Upper lobe of left lung (tissue), 6 donors: ENCODE results near the gene GDF2. TPM values are rescaled to one million over a fixed set of nuclear protein-coding genes. Genes with fewer than 3 reads are reported as not detected.

Source experiments
- ATAC-seq, 2 donors: fragments of 200-7000 bp; cut with Tn5 transposase; one replicate each; pipeline ENCODE4 v1.9.1; 2022; ENCODE audit warnings: mild to moderate bottlenecking in 2 of 2, moderate library complexity in 2 of 2; ENCODE audit not compliant: low FRiP score in 2 of 2
- DNase-seq, 2 donors: peaks; one replicate each; pipeline ENCODE4 v3.0.0-alpha.2; 2019 to 2020
- H3K27ac ChIP-seq, 4 donors: fragments of 200-600 bp; sonication (generic); one replicate each; pipeline ENCODE4 v1.5.1; 2016 to 2019
- H3K27me3 ChIP-seq, 4 donors: fragments of 200-600 bp; sonication (generic); one replicate each; pipeline ENCODE4 v1.5.1; 2017 to 2019
- H3K36me3 ChIP-seq, 4 donors: fragments of 200-600 bp; sonication (generic); one replicate each; pipeline ENCODE4 v1.5.1; 2016 to 2019
- H3K4me1 ChIP-seq, 4 donors: fragments of 200-600 bp; sonication (generic); one replicate each; pipeline ENCODE4 v1.5.1; 2018 to 2019
- H3K4me3 ChIP-seq, 4 donors: fragments of 200-600 bp; sonication (generic); one replicate each; pipeline ENCODE4 v1.5.1; 2017 to 2019; ENCODE audit warnings: mild to moderate bottlenecking in 2 of 4, moderate library complexity in 1 of 4
- H3K9me3 ChIP-seq, 4 donors: fragments of 200-600 bp; sonication (generic); one replicate each; pipeline ENCODE4 v1.5.1; 2018 to 2019
- EP300 ChIP-seq, 4 donors: sonication (generic); formaldehyde crosslinking; IDR thresholded peaks; one replicate each; pipeline ENCODE4 v1.5.1; 2017; ENCODE audit warnings: antibody characterized with exemption in 4 of 4, control low read depth in 2 of 4
- POLR2A ChIP-seq, 4 donors: fragments of 450-650 bp; IDR thresholded peaks; one replicate each; pipeline ENCODE4 v1.5.1; 2016 to 2017; ENCODE audit warnings: antibody characterized with exemption in 4 of 4, mild to moderate bottlenecking in 2 of 4
- POLR2AphosphoS5 ChIP-seq, 2 donors: sonication (generic); formaldehyde crosslinking; IDR thresholded peaks; one replicate each; pipeline ENCODE4 v1.5.1; 2017; ENCODE audit warnings: antibody characterized with exemption in 2 of 2
- WGBS, 2 donors: methylation state at CpG; one replicate each; pipeline ENCODE4 v1.1.5; 2017 to 2018; 5-methylcytosine and 5-hydroxymethylcytosine counted together
- total RNA-seq, 6 donors: library from RNA; depleted of rRNA in 4 of 6; stranded (reverse); fragments of >200 nt in 4 of 6; gene quantifications; one replicate each; pipeline versions ENCODE4 v1.1.0 to v1.2.1, GENCODE V29; 2016 to 2021
- TF ChIP-seq, protein P1 (sequence below), 6 experiments: fragments of 450-650 bp in 4 of 6; fragments of 200-600 bp in 2 of 6; sonication (generic) in 2 of 6; IDR thresholded peaks; one replicate each; pipeline ENCODE4 v1.5.1; 2016 to 2019; ENCODE audit warnings: antibody characterized with exemption in 6 of 6
- donor health status: DM: no; HTN: no; CAD: no; lungs with moderate emphysema.
- donor health status: DM: no; HTN: yes; CAD: no; lungs with severe emphysema.

The GDF2 gene
- total RNA-seq, 6 donors from 2014 or later: not detected

GRCh38 chr10:47298715-47299114 lies 23.5 kb upstream of the GDF2 start:
- no peaks in the 10 kb centered on the region for H3K36me3 ChIP-seq
- peaks cover 0 to 14% (median 5%) of the 10 kb centered on the region in 4 donors for H3K27me3 ChIP-seq
- no peak overlapping the region for H3K27ac ChIP-seq
- TF ChIP-seq, protein P1, sequence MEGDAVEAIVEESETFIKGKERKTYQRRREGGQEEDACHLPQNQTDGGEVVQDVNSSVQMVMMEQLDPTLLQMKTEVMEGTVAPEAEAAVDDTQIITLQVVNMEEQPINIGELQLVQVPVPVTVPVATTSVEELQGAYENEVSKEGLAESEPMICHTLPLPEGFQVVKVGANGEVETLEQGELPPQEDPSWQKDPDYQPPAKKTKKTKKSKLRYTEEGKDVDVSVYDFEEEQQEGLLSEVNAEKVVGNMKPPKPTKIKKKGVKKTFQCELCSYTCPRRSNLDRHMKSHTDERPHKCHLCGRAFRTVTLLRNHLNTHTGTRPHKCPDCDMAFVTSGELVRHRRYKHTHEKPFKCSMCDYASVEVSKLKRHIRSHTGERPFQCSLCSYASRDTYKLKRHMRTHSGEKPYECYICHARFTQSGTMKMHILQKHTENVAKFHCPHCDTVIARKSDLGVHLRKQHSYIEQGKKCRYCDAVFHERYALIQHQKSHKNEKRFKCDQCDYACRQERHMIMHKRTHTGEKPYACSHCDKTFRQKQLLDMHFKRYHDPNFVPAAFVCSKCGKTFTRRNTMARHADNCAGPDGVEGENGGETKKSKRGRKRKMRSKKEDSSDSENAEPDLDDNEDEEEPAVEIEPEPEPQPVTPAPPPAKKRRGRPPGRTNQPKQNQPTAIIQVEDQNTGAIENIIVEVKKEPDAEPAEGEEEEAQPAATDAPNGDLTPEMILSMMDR (IDR thresholded peaks at IDR 0.05): no peak
- TF ChIP-seq POLR2A (IDR thresholded peaks at IDR 0.05): no peak
- no peak for TF ChIP-seq EP300 (IDR thresholded peaks at IDR 0.05)
- no peak for TF ChIP-seq POLR2AphosphoS5 (IDR thresholded peaks at IDR 0.05)
- no peak overlapping the region for H3K4me3 ChIP-seq
- no peak for DNase-seq
- ATAC-seq: no peak
- WGBS, 2 donors: 78 to 91% methylated on average over 1 of the region's 1 CpG
- H3K4me1 ChIP-seq: peaks cover 0 to 12% (median 6%) of the 10 kb centered on the region in 4 donors
- no peaks in the 10 kb centered on the region for H3K9me3 ChIP-seq

GRCh38 chr10:47299611-47300428 lies 22.4 kb upstream of the GDF2 start, which contains the start of gene GDF10:
GDF10 (plus strand) TSS chr10:47300197; CDS start chr10:47300652, 455 bp downstream.
- ATAC-seq (peak in 1 of 2 donors; percentile 43), DNase-seq (peak in 1 of 2 donors; percentile 80)
- Histone ChIP-seq H3K36me3 (no peaks in the 10 kb centered on the region), H3K27me3 (peaks cover 0 to 14% (median 5%) of the 10 kb centered on the region in 4 donors), H3K4me3 (peak within 1 kb of the TSS; percentile 14 to 53 (median 42)), H3K9me3 (no peaks in the 10 kb centered on the region), H3K4me1 (peaks cover 0 to 12% (median 6%) of the 10 kb centered on the region in 4 donors), H3K27ac (peak within 1 kb of the TSS in 3 of 4 donors; percentile 26 to 50 (median 32))
- 8 to 51% methylated on average over 7 to 53 of the region's 64 CpGs for WGBS, 2 donors
- TF ChIP-seq POLR2A (IDR thresholded peaks at IDR 0.05) (no peak), EP300 (IDR thresholded peaks at IDR 0.05) (no peak), POLR2AphosphoS5 (IDR thresholded peaks at IDR 0.05) (no peak)
- TF ChIP-seq, protein P1 (IDR thresholded peaks at IDR 0.05): no peak

GRCh38 chr10:47300429-47300931 lies 21.8 kb upstream of the GDF2 start:
- peak in 1 of 2 donors; percentile 25 for ATAC-seq
- Histone ChIP-seq H3K36me3 (no peaks in the 10 kb centered on the region), H3K4me3 (peak overlapping the region; percentile 14 to 53 (median 42)), H3K9me3 (no peaks in the 10 kb centered on the region), H3K4me1 (peaks cover 0 to 12% (median 6%) of the 10 kb centered on the region in 4 donors), H3K27me3 (peaks cover 0 to 14% (median 5%) of the 10 kb centered on the region in 4 donors), H3K27ac (peak overlapping the region in 3 of 4 donors; percentile 26 to 50 (median 32))
- DNase-seq: peak in 1 of 2 donors; percentile 86
- 6 to 11% methylated on average over 19 to 40 of the region's 57 CpGs for WGBS, 2 donors
- TF ChIP-seq, protein P1 (IDR thresholded peaks at IDR 0.05): peak in 1 of 6 experiments; percentile 28
- no peak for TF ChIP-seq POLR2A (IDR thresholded peaks at IDR 0.05)

DNA sequence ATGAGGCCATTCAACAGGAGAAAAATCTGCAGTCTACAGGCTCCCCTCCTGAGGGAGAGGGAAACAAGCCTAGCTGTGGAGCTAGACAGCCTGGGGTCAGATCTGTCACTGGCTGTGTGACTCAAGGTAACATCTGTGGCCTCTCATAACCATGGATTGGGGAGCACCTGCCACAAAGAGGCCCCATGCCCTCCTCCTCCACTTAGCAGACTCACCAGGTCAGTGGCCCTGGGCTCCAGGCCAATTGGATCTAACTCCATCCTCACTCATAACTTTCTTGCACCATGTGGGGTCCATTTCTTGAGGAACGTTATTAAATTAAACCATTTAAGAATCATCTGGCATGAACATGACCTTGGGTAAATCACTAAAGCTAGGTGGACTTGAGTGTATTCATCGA lies 20.4 kb upstream of the GDF2 start:
- no peak for ATAC-seq
- H3K9me3 ChIP-seq: no peaks in the 10 kb centered on the region
- H3K27me3 ChIP-seq: peaks cover 0 to 14% (median 5%) of the 10 kb centered on the region in 4 donors
- 64 to 83% methylated on average over 2 of the region's 2 CpGs for WGBS, 2 donors
- H3K4me3 ChIP-seq: peak overlapping the region in 2 of 4 donors; percentile 48 to 53
- peaks cover 0 to 12% (median 6%) of the 10 kb centered on the region in 4 donors for H3K4me1 ChIP-seq
- no peaks in the 10 kb centered on the region for H3K36me3 ChIP-seq
- H3K27ac ChIP-seq: no peak overlapping the region
- no peak for DNase-seq
- no peak for TF ChIP-seq POLR2AphosphoS5 (IDR thresholded peaks at IDR 0.05)
- TF ChIP-seq POLR2A (IDR thresholded peaks at IDR 0.05): no peak
- no peak for TF ChIP-seq EP300 (IDR thresholded peaks at IDR 0.05)

DNA sequence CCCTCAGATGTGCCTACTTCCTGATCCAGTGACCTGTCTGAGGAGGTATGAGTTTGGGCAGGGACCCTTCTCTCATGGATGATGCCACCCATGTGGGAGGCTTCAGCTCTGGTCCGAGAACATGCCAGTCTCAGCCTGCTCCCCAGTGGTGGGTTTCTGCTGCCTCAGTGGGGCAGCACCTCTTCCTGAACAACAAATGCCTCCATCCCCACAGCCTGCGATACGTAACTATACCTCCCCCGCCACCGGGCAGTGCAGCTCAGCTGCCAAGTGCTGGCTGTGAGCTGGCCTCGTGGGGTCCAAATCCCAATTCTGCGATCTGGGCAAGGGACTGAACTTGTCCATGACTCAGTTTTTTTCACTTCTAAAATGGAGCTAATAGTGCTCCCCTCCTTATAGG lies 19.1 kb upstream of the GDF2 start:
- WGBS, 2 donors: 71 to 93% methylated on average over 7 of the region's 7 CpGs
- H3K4me3 ChIP-seq: no peak overlapping the region
- H3K9me3 ChIP-seq: no peaks in the 10 kb centered on the region
- peaks cover 0 to 12% (median 6%) of the 10 kb centered on the region in 4 donors for H3K4me1 ChIP-seq
- ATAC-seq (no peak), DNase-seq (peak in 1 of 2 donors; percentile 47)
- H3K36me3 ChIP-seq: no peaks in the 10 kb centered on the region
- H3K27ac ChIP-seq: no peak overlapping the region
- H3K27me3 ChIP-seq: peaks cover 0 to 14% (median 5%) of the 10 kb centered on the region in 4 donors
- TF ChIP-seq EP300 (IDR thresholded peaks at IDR 0.05) (no peak), POLR2AphosphoS5 (IDR thresholded peaks at IDR 0.05) (no peak), POLR2A (IDR thresholded peaks at IDR 0.05) (no peak)
- TF ChIP-seq, protein P1 (IDR thresholded peaks at IDR 0.05): no peak
